Liver (tissue), 3 donors: ENCODE measurements around the gene LAMP2.

Experiments used
- CTCF ChIP-seq: fragments of 150-350 bp; IDR thresholded peaks from 2 replicates; pipeline ENCODE4 v1.5.1; 2017; ENCODE audit warnings: improper control_type of control experiment, low read depth, low read length; ENCODE audit not compliant: missing input control
- GABPA ChIP-seq, 2 donors: IDR thresholded peaks in 1 of 2; conservative IDR thresholded peaks in 1 of 2; 2 replicates each; pipeline ENCODE4 v1.6.1; 2016; ENCODE audit warnings: antibody characterized with exemption in 2 of 2, mild to moderate bottlenecking in 1 of 2, moderate library complexity in 1 of 2
- HNF4G ChIP-seq: IDR thresholded peaks from 2 replicates; pipeline ENCODE4 v1.6.1; 2016; ENCODE audit warnings: antibody characterized with exemption
- REST ChIP-seq: IDR thresholded peaks from 2 replicates; pipeline ENCODE4 v1.6.1; 2016; ENCODE audit warnings: antibody characterized with exemption, mild to moderate bottlenecking
- SP1 ChIP-seq: IDR thresholded peaks from 2 replicates; pipeline ENCODE4 v1.6.1; 2018; ENCODE audit warnings: antibody characterized with exemption, mild to moderate bottlenecking
- TAF1 ChIP-seq: conservative IDR thresholded peaks from 2 replicates; pipeline ENCODE4 v1.6.1; 2016; ENCODE audit warnings: antibody characterized with exemption, mild to moderate bottlenecking
- YY1 ChIP-seq: IDR thresholded peaks from 2 replicates; pipeline ENCODE4 v1.6.1; 2016; ENCODE audit warnings: antibody characterized with exemption, mild to moderate bottlenecking
- ZBTB33 ChIP-seq: IDR thresholded peaks from 2 replicates; pipeline ENCODE4 v1.6.1; 2016; ENCODE audit warnings: antibody characterized with exemption
- donor health status: healthy.
- donor health status: healthy.

GRCh38 chrX:120429776-120430540 lies 39.1 kb downstream of the LAMP2 start:
- TF ChIP-seq CTCF (no peak), TAF1 (no peak), HNF4G (no peak), ZBTB33 (no peak), YY1 (no peak), SP1 (no peak), GABPA (IDR thresholded peaks at IDR 0.05 in 1 of 2, conservative IDR thresholded peaks at IDR 0.05 in 1 of 2) (no peak), REST (no peak)
